H1 (cell line): ENCODE results near the gene ARHGAP28. TPM values are rescaled to one million over a fixed set of nuclear protein-coding genes. Genes with fewer than 3 reads are reported as not detected.

Source experiments
- CTCF ChIA-PET: fragments of 300-600 bp; sonication (Branson Sonifier 250); formaldehyde crosslinking; loops from one replicate; lab custom pipeline; 2021; ENCODE audit not compliant: partially characterized antibody; lab: Charles Lee
- POLR2A ChIA-PET: fragments of 300-600 bp; sonication (Branson Sonifier 250); formaldehyde crosslinking; loops from one replicate; lab custom pipeline; 2021; ENCODE audit warnings: inconsistent platforms; ENCODE audit not compliant: partially characterized antibody; lab: Charles Lee
- DNase-seq, 2 experiments: peaks; one replicate each; pipeline versions ENCODE4 v3.0.0 to v3.0.0-alpha.2; 2010 to 2022; ENCODE audit warnings: low spot score in 2 of 2, low read depth in 1 of 2, mixed read lengths in 1 of 2
- FAIRE-seq: peaks from 2 replicates; lab custom pipeline; 2011; peaks lifted over from hg19 to GRCh38; lab: Jason Lieb, UNC
- H2AFZ ChIP-seq: 2 replicates; pipeline ENCODE4 v1.8.1; 2012; ENCODE audit warnings: low read length, inconsistent platforms
- H2AK5ac ChIP-seq: 2 replicates; pipeline ENCODE4 v1.6.1; 2013; ENCODE audit warnings: low read depth, low read length
- H2BK120ac ChIP-seq: replicated peaks from 2 replicates; pipeline ENCODE3; 2013; ENCODE audit warnings: low read depth, low read length, inconsistent platforms
- H2BK12ac ChIP-seq: 2 replicates; pipeline ENCODE4 v1.6.1; 2013; ENCODE audit warnings: low read depth, low read length
- H2BK15ac ChIP-seq: 2 replicates; pipeline ENCODE4 v1.6.1; 2013; ENCODE audit warnings: low read length
- H2BK20ac ChIP-seq: 2 replicates; pipeline ENCODE4 v1.6.1; 2013; ENCODE audit warnings: low read length
- H2BK5ac ChIP-seq: 2 replicates; pipeline ENCODE4 v1.6.1; 2013; ENCODE audit warnings: low read depth, low read length
- H3K14ac ChIP-seq: 2 replicates; pipeline ENCODE4 v1.6.1; 2013; ENCODE audit warnings: inconsistent platforms; ENCODE audit not compliant: insufficient read length
- H3K18ac ChIP-seq: 2 replicates; pipeline ENCODE4 v1.6.1; 2013; ENCODE audit warnings: low read length; ENCODE audit errors: extremely low read depth
- H3K23ac ChIP-seq: 2 replicates; pipeline ENCODE4 v1.6.1; 2013; ENCODE audit warnings: inconsistent platforms; ENCODE audit not compliant: insufficient read length
- H3K23me2 ChIP-seq: 2 replicates; pipeline ENCODE4 v1.6.1; 2013; ENCODE audit warnings: low read depth, low read length
- H3K27ac ChIP-seq: 2 replicates; pipeline ENCODE4 v1.6.1; 2011; ENCODE audit warnings: low read depth, low read length, inconsistent platforms
- H3K27me3 ChIP-seq, 4 experiments: replicated peaks in 1 of 4; 1 replicate in 1 of 4; 2 replicates in 3 of 4; pipeline versions ENCODE4 v1.6.1 to v1.8.1; 2011 to 2013; ENCODE audit warnings: low read length in 3 of 4, mild to moderate bottlenecking in 3 of 4, inconsistent platforms in 2 of 4, mixed read lengths in 2 of 4, moderate library complexity in 1 of 4; ENCODE audit not compliant: control insufficient read depth in 3 of 4, insufficient read depth in 3 of 4; ENCODE audit errors: extremely low read depth in 1 of 4
- H3K36me3 ChIP-seq, 4 experiments: 2 replicates each; pipeline versions ENCODE4 v1.6.1 to v1.8.1; 2011 to 2013; ENCODE audit warnings: mild to moderate bottlenecking in 4 of 4, low read length in 3 of 4, moderate library complexity in 2 of 4, control low read depth in 1 of 4, inconsistent platforms in 1 of 4; ENCODE audit not compliant: insufficient read depth in 4 of 4, control insufficient read depth in 2 of 4
- H3K4ac ChIP-seq: replicated peaks from 2 replicates; pipeline ENCODE3; 2013; ENCODE audit warnings: low read length, low read depth, mixed read lengths, inconsistent platforms; ENCODE audit not compliant: insufficient read length
- H3K4me1 ChIP-seq, 4 experiments: replicated peaks in 1 of 4; 1 replicate in 1 of 4; 2 replicates in 3 of 4; pipeline versions ENCODE4 v1.6.1 to v1.8.1; 2011 to 2013; ENCODE audit warnings: low read length in 3 of 4, inconsistent platforms in 2 of 4, mixed read lengths in 1 of 4; ENCODE audit not compliant: insufficient read depth in 4 of 4, control insufficient read depth in 3 of 4
- H3K4me2 ChIP-seq, 2 experiments: 2 replicates each; pipeline versions ENCODE4 v1.6.1 to v1.8.1; 2011 to 2013; ENCODE audit warnings: low read depth in 2 of 2, low read length in 2 of 2, control low read depth in 1 of 2, inconsistent platforms in 1 of 2, mild to moderate bottlenecking in 1 of 2; ENCODE audit not compliant: insufficient read depth in 1 of 2
- H3K4me3 ChIP-seq, 4 experiments: fragments of 200-600, 300-600 bp in 1 of 4; sonication (generic), shearing (Covaris generic), sonication (Bioruptor Twin) in 1 of 4; 2 replicates each; pipeline versions ENCODE4 v1.5.1 to v1.8.1; 2011 to 2016; ENCODE audit warnings: low read length in 4 of 4, low read depth in 3 of 4, control low read depth in 2 of 4, inconsistent platforms in 2 of 4, mild to moderate bottlenecking in 2 of 4, mixed read lengths in 1 of 4, moderate library complexity in 1 of 4; ENCODE audit not compliant: insufficient read depth in 2 of 4; ENCODE audit errors: extremely low read depth in 1 of 4
- H3K56ac ChIP-seq: replicated peaks from 2 replicates; pipeline ENCODE3; 2013; ENCODE audit warnings: low read depth, mild to moderate bottlenecking, mixed read lengths, low read length, inconsistent platforms; ENCODE audit not compliant: insufficient read length
- H3K79me1 ChIP-seq: 2 replicates; pipeline ENCODE4 v1.6.1; 2013; ENCODE audit warnings: low read depth, low read length, control low read depth
- H3K79me2 ChIP-seq, 2 experiments: 2 replicates each; pipeline versions ENCODE4 v1.6.1 to v1.8.1; 2012 to 2013; ENCODE audit warnings: low read length in 2 of 2, mild to moderate bottlenecking in 2 of 2, inconsistent platforms in 1 of 2; ENCODE audit not compliant: insufficient read depth in 2 of 2, control insufficient read depth in 1 of 2
- H3K9ac ChIP-seq, 4 experiments: replicated peaks in 1 of 4; 1 replicate in 1 of 4; 2 replicates in 3 of 4; pipeline versions ENCODE4 v1.6.1 to v1.8.1; 2011 to 2013; ENCODE audit warnings: low read depth in 3 of 4, low read length in 3 of 4, control low read depth in 2 of 4, mild to moderate bottlenecking in 2 of 4, moderate library complexity in 2 of 4, inconsistent platforms in 1 of 4; ENCODE audit errors: extremely low read depth in 1 of 4
- H3K9me3 ChIP-seq, 2 experiments: 2 replicates each; pipeline versions ENCODE4 v1.6.1 to v1.8.1; 2012 to 2013; ENCODE audit warnings: mild to moderate bottlenecking in 2 of 2, moderate library complexity in 2 of 2, control low read depth in 1 of 2, inconsistent platforms in 1 of 2, low read depth in 1 of 2, low read length in 1 of 2, mixed read lengths in 1 of 2; ENCODE audit not compliant: insufficient read depth in 2 of 2
- H4K20me1 ChIP-seq, 2 experiments: replicated peaks in 1 of 2; 2 replicates each; pipeline versions ENCODE3 to v1.8.1; 2011 to 2013; ENCODE audit warnings: inconsistent platforms in 2 of 2, low read length in 2 of 2, mild to moderate bottlenecking in 1 of 2; ENCODE audit not compliant: insufficient read depth in 2 of 2, control insufficient read depth in 1 of 2
- H4K5ac ChIP-seq: 2 replicates; pipeline ENCODE4 v1.6.1; 2013; ENCODE audit warnings: low read length, low read depth, mixed read lengths, inconsistent platforms; ENCODE audit not compliant: insufficient read length
- H4K8ac ChIP-seq: 2 replicates; pipeline ENCODE4 v1.8.0; 2013; ENCODE audit warnings: mild to moderate bottlenecking, moderate library complexity, low read length, inconsistent platforms; ENCODE audit not compliant: insufficient read depth; ENCODE audit errors: extremely low read depth
- H4K91ac ChIP-seq: replicated peaks from 2 replicates; pipeline ENCODE3; 2013; ENCODE audit warnings: low read length, mixed read lengths, inconsistent platforms; ENCODE audit not compliant: insufficient read length
- ATF2 ChIP-seq: IDR thresholded peaks from 2 replicates; pipeline ENCODE4 v1.6.1; 2012; ENCODE audit warnings: low read length, inconsistent platforms
- CTBP2 ChIP-seq: IDR thresholded peaks from 2 replicates; pipeline ENCODE4 v1.7.0; 2011; ENCODE audit warnings: borderline replicate concordance, mild to moderate bottlenecking, moderate library complexity, mixed read lengths, low read length; ENCODE audit not compliant: insufficient read depth, insufficient read length
- EGR1 ChIP-seq: IDR thresholded peaks from 2 replicates; pipeline ENCODE4 v1.6.1; 2011; ENCODE audit warnings: low read depth, low read length, borderline replicate concordance
- GTF2F1 ChIP-seq: IDR thresholded peaks from 2 replicates; pipeline ENCODE4 v1.6.1; 2012; ENCODE audit warnings: low read depth, low read length, improper control_type of control experiment, borderline replicate concordance
- POU5F1 ChIP-seq: IDR thresholded peaks from 2 replicates; pipeline ENCODE4 v1.6.1; 2011; ENCODE audit warnings: low read depth, mild to moderate bottlenecking, low read length, moderate library complexity
- RFX5 ChIP-seq: IDR thresholded peaks from 2 replicates; pipeline ENCODE4 v1.6.1; 2011; ENCODE audit warnings: low read depth, low read length, improper control_type of control experiment, borderline replicate concordance
- SAP30 ChIP-seq: fragments of 300-600 bp; sonication (generic); IDR thresholded peaks from 2 replicates; pipeline ENCODE4 v1.7.1; 2012; ENCODE audit warnings: low read length, moderate library complexity, mild to moderate bottlenecking, inconsistent platforms; ENCODE audit not compliant: insufficient read depth, insufficient replicate concordance
- SIN3A ChIP-seq, 2 experiments: IDR thresholded peaks in 1 of 2; conservative IDR thresholded peaks in 1 of 2; 2 replicates each; pipeline ENCODE4 v1.6.1; 2011 to 2012; ENCODE audit warnings: low read length in 2 of 2, improper control_type of control experiment in 1 of 2, low read depth in 1 of 2, mild to moderate bottlenecking in 1 of 2
- SIRT6 ChIP-seq: IDR thresholded peaks from one replicate; pipeline ENCODE4 v1.7.1; 2012; ENCODE audit warnings: low read length, inconsistent platforms
- TEAD4 ChIP-seq: IDR thresholded peaks from 2 replicates; pipeline ENCODE4 v1.6.1; 2012; ENCODE audit warnings: low read depth, low read length, inconsistent platforms, mixed read lengths
- ZNF274 ChIP-seq: IDR thresholded peaks from 2 replicates; pipeline ENCODE4 v1.7.0; 2012; ENCODE audit warnings: low read length, borderline replicate concordance; ENCODE audit errors: extremely low read depth
- WGBS, 2 experiments: shearing (Covaris generic) in 1 of 2; methylation state at CpG; one replicate each; pipeline versions ENCODE4 v1.1.6 to v1.1.7; 2013 to 2015; ENCODE audit warnings: low lambda C conversion rate in 2 of 2, mixed read lengths in 2 of 2, inconsistent platforms in 1 of 2, low coverage in 1 of 2, missing lambda C conversion rate in 1 of 2; ENCODE audit not compliant: insufficient replicate concordance in 2 of 2, insufficient coverage in 1 of 2, insufficient read length in 1 of 2; ENCODE audit errors: extremely low coverage in 1 of 2, missing lambda C conversion rate in 1 of 2; 5-methylcytosine and 5-hydroxymethylcytosine counted together
- polyA plus RNA-seq, 7 experiments: library from polyadenylated mRNA; depleted of rRNA in 3 of 7; stranded (reverse) in 5 of 7; unstranded in 2 of 7; fragments of >200 nt in 5 of 7; fragments of 200-250 nt in 2 of 7; gene quantifications; 1 replicate in 5 of 7; 2 replicates in 1 of 7; 4 replicates in 1 of 7; pipeline versions ENCODE4 v1.2.1 to v1.2.3, GENCODE V29; 2011 to 2013; ENCODE audit warnings: missing spikeins in 2 of 7, mixed read lengths in 2 of 7
- total RNA-seq: library from RNA; stranded (reverse); fragmentation: NEBNext Ultra II Directional; extraction: Animal tissue kit (Norgen Biotek cat#: 25700); gene quantifications from 2 replicates; pipeline ENCODE4 v1.2.1, GENCODE V29; 2021
- TF ChIP-seq, protein P1 (sequence below): IDR thresholded peaks from 2 replicates; pipeline ENCODE4 v1.6.1; 2012; ENCODE audit warnings: inconsistent platforms

The ARHGAP28 gene
- total and polyA plus RNA-seq, 2 of the 8 experiments (the other 6 are each of a cell fraction or from before 2014, with no cell fraction given), result 2.9 to 14.4 TPM

DNA sequence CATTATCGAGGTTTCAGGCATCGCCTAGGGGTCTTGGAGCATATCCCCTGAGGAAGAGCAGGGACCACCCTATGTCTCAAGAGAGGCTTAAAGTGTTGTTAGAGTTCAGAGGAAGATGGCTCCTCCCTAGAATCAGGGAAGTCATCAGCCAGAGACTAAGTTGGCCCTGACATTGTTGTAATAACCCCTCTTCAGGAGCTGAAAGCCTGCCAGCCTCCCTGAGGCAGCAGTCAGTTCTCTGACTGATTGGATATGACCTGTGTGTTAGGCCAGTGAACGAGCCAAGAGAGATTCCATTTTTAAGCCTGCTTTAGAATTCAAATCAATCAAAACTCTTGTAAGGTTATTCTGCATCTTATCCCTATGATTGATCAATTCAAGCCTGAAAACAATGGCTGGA is 34.9 kb downstream of the ARHGAP28 start:
- H3K4ac ChIP-seq, result no peak overlapping the region
- no peak overlapping the region for H2BK15ac ChIP-seq
- no peak overlapping the region for H3K14ac ChIP-seq
- H3K23me2 ChIP-seq, result no peaks in the 10 kb centered on the region
- H3K27ac ChIP-seq, result no peak overlapping the region
- H2AFZ ChIP-seq, result no peak overlapping the region
- WGBS, 2 experiments, result 98% methylated on average over 3 of the region's 3 CpGs; no CpG with 5 or more reads in 1 of the 2 experiments
- H3K18ac ChIP-seq, result no peak overlapping the region
- H3K9me3 ChIP-seq, result no peaks in the 10 kb centered on the region
- H2AK5ac ChIP-seq, result no peak overlapping the region
- POLR2A ChIA-PET, result interaction anchor here (1.2 kb wide), 1 partner anchor 12 kb away, joined by 5 read pairs; no protein-coding TSS in a partner anchor
- H3K23ac ChIP-seq, result no peak overlapping the region
- no peaks in the 10 kb centered on the region for H3K36me3 ChIP-seq
- H2BK120ac ChIP-seq, result no peak overlapping the region
- no peak overlapping the region for H2BK5ac ChIP-seq
- H3K27me3 ChIP-seq, result no peaks in the 10 kb centered on the region
- H4K91ac ChIP-seq, result no peak overlapping the region
- no peaks in the 10 kb centered on the region for H3K4me1 ChIP-seq
- H3K79me2 ChIP-seq, result no peaks in the 10 kb centered on the region
- H4K8ac ChIP-seq, result no peak overlapping the region
- H4K20me1 ChIP-seq, result no peaks in the 10 kb centered on the region
- H3K79me1 ChIP-seq, result no peaks in the 10 kb centered on the region
- H2BK20ac ChIP-seq, result no peak overlapping the region
- H3K9ac ChIP-seq, result no peak overlapping the region
- H3K4me3 ChIP-seq, result no peak overlapping the region
- CTCF ChIA-PET, result no interaction called here
- no peak overlapping the region for H4K5ac ChIP-seq
- H3K4me2 ChIP-seq, result no peak overlapping the region
- no peak overlapping the region for H3K56ac ChIP-seq
- FAIRE-seq (no peak), DNase-seq (no peak)
- no peak overlapping the region for H2BK12ac ChIP-seq
- TF ChIP-seq, protein P1, sequence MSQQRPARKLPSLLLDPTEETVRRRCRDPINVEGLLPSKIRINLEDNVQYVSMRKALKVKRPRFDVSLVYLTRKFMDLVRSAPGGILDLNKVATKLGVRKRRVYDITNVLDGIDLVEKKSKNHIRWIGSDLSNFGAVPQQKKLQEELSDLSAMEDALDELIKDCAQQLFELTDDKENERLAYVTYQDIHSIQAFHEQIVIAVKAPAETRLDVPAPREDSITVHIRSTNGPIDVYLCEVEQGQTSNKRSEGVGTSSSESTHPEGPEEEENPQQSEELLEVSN, result no peak
- TF ChIP-seq RFX5, result no peak
- no peak for TF ChIP-seq SIRT6
- no peak for TF ChIP-seq CTBP2
- no peak for TF ChIP-seq POU5F1
- TF ChIP-seq ZNF274, result no peak
- TF ChIP-seq GTF2F1, result no peak
- TF ChIP-seq SIN3A (conservative IDR thresholded peaks at IDR 0.05 in 1 of 2, IDR thresholded peaks at IDR 0.05 in 1 of 2; ENCODE audit: low read depth in 1 of 2, low read length in 2 of 2), result no peak
- no peak for TF ChIP-seq EGR1
- TF ChIP-seq SAP30, result no peak
- TF ChIP-seq ATF2, result no peak
- TF ChIP-seq TEAD4, result no peak
